Stimulated activated CD8-positive, alpha-beta memory T cell treated with anti-CD3 and anti-CD28 coated beads, Interleukin-7, amount 100 ng/mL, for 1 hour (primary cell): ENCODE data around the gene LRRC3.

ENCODE experiments used
- DNase-seq, 2 donors: peaks; one replicate each; pipeline ENCODE4 v3.0.0-alpha.2; 2020; ENCODE audit warnings: low read depth in 2 of 2

LRRC3 gene

DNA sequence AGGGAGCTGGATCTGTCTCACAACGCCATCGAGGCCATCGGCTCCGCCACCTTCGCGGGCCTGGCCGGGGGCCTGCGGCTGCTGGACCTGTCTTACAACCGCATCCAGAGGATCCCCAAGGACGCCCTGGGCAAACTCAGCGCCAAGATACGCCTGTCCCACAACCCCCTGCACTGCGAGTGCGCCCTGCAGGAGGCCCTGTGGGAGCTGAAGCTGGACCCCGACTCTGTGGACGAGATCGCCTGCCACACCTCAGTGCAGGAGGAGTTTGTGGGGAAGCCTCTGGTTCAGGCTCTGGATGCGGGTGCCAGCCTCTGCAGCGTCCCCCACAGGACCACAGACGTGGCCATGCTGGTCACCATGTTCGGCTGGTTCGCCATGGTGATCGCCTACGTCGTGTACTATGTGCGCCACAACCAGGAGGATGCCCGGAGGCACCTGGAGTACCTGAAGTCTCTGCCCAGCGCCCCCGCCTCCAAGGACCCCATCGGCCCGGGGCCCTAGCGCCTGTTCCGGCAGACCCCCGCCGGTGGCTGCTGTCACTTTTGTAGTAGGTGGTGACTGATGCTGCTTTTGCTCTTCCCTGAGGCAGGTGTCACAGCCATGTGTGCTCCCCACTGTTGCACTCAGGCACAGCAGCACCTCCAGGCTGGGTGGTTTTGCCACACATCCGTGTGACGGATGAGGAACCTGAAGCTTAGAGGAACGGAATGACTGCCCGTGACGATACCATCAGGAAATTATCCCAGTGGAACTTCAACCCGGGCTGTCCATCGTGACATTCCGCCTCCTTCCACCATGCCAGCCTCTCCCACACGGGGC is 1.8 kb downstream of the LRRC3 start:
- no peak for DNase-seq

DNA sequence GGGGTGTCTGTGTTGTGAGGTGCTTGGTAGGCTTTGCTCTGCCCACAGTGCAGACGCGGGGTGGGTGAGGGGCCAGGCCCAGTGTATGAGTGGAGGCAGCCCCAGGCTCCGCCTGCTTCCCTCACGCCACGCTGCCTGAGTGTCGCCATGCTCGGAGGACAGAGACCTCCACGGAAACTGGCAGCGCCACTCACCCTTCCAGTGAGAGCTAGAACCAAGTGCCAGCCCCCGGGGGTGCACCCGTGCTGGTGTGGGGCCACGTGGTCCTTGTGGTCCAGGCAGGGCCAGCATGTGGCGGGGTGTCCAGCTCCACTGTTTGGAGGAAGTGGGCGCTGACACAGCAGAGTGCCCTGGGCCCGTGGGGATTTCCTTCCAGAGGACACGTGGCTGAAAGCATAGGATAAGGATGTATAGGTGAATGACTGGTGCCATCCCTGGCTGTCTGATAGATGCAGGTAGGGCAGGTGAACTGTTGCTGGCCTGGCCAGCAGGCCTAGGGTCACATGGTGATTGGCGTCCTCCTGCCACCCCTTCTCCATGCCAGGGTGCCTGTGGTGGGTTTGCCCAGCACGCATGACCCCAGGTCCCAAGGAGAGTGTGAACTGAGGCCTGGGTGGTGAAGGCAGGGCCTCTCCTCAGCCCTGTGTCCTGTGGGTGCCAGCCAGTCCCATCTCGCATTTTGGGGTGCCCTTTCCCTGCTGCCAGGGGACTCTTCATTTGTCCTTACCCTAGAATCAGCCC is 3.8 kb downstream of the LRRC3 start:
- DNase-seq, result no peak

DNA sequence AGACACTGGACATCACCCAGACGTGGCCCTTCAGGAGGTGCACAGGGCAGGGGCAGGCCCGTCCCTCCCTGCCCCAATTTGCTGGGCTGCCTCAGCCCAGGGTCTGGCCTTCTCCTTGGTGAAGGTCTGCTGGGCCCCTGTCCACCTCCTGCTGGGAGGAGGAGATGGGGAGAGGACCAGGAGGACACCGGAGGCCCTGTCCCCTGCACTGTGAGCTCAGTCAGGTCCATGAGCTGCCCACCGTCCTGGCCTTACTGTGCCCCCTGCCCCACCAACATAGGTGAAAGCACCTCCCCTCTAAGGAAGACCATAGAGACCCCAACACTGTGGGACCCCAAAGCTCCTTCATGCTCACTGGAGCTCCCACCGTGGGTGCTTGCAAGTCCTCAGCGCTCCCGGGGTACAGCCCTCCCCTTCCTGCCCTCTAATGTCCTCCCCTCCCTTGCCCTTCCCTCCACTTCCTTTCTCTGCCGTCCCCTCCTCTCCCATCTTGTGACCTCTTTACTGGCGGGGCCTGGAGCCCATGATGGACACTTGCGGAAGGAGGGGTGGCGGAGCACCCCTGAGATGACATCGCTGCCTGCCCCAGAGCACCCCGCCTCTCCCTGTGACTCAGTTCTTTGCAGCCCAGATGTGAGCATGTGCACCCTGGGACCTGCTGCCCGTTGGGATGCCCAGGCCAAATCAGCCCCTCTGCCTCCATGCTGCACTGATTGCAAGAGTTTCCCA is 4.6 kb downstream of the LRRC3 start:
- DNase-seq, result no peak

DNA sequence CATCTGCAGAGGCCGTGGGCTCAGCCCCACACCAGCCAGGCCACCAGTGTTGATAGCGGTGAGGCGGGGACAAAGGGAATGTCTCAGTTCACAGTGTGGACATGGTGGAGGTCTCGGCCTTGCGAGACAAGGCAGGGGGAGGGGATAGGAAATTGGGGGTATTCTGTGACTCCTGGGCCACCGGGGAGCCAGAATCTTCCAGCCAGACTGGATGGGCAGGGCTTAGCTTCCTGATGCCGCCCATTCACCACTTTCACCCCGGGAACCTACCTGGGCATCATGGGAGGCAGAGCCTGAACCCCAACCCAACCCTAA is 5.1 kb downstream of the LRRC3 start:
- DNase-seq, result no peak

DNA sequence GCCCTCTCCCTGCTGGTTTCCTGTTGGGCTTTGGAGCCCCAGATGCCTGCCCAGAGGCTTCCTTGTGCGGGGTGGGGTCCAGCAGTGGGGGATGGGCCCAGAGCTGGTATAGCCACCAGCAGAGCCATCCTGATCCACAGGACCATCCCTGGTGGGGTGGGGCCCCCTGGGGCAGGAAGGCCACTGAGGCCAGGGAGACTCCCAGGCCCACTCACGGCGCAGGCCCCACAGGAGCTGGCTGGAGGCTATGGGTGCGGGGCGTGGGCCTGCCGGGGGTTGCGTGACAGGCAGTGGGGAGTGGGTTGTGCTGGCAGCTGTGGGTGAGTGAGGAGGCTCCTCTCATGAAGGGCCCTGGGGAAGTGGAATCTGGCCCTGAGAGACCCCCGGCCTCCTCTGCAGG is 5.7 kb downstream of the LRRC3 start:
- DNase-seq, result no peak

DNA sequence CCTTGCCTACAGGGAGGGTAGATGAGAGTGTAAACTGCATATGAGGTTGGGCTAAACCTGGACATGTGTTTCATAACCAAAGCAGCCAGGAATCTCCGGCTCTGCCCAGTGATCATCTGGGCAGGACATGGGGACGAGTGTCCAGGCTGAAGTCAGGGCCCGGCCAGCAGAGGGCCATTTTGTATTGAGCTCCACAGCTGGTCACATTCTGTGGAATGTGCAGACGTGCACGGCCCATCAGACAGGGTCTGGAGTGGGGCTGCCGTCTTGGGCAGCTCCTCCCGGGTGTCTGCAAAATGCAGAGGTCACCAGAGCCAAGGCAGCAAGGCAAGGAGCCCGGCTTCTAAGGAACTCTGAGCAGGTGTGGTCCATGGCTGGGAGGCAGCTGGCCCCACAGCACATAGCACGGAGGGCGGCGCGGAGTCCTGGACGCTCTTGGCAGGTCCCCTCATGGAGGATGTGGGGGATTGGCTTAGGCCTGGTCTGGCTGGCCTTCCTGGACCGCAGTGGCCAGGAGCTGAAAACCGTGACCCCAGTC is 6.2 kb downstream of the LRRC3 start:
- DNase-seq, result no peak

DNA sequence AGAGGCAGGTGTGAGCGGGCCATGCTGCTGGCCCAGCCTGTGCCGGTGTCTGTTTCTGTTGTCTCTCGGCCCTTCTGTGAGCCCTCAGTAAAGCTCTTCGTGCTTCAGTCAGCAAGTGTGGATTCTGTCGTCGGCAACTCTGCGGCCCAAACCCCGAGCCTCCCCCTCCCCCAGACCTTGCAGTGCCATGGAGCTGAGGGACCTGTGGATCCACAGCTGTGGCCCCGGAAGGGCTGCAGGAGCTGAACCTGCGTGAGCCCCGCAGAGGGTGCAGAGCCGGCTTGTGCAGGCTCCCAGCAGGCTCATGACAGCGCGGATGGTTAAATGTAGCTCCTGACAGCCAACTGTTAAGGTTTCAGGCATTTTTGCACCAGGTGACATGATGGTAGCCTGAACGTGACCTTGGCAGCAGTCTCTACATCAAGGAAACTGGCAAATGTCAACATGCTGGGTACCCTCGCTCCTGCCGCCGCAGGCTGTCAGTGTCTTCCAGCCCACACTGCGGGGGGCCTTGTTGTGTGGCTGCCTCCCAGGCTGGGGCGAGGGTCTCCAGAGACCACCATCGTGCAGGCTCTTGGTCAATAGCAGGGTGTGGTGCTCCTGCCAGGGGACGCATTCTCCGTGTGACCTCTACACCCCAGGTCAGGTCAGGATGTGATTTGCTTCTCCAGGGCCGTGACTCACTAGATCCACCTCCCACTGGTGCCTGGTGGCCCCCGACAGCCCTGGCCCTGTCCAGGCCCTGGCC is 7.0 kb downstream of the LRRC3 start:
- no peak for DNase-seq

DNA sequence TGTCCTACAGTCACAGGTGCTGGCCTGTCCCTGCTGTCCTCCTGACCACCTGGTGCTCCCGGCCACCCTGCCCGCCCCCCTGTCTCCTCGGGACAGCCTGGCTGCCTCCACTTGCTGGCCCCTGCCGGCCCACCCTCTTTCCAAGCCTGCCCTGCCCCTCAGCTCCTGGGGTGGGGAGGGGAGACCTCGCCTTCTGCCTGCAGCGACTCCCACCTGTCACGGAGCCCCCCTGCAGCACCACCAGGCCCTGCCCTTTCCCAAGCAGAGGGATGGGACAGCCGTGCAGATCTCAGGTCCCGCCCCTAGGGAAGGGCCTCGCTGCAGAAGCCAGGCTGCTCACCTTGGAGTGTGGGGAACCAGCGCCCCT is 7.5 kb downstream of the LRRC3 start:
- DNase-seq, result no peak

DNA sequence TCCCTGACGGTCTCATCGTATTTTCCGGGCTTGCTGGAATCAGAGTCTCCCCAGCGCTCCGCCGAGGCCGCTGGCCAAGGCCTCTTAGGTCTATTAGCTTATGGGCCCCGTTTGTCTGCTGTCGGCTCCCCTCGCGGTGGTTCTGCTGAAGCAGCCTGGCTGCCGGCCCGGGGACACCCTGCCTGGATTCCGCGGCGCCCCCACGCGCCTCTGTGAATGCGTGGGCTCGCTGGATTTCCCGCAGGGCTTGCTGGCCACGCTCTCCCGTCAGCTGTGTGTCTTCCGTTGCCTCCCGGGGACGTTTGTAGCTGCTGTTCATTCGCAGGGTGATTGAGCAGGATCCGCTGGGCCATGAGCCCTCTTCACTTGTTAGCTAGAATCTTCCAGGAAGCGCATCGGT is 8.4 kb downstream of the LRRC3 start:
- no peak for DNase-seq

DNA sequence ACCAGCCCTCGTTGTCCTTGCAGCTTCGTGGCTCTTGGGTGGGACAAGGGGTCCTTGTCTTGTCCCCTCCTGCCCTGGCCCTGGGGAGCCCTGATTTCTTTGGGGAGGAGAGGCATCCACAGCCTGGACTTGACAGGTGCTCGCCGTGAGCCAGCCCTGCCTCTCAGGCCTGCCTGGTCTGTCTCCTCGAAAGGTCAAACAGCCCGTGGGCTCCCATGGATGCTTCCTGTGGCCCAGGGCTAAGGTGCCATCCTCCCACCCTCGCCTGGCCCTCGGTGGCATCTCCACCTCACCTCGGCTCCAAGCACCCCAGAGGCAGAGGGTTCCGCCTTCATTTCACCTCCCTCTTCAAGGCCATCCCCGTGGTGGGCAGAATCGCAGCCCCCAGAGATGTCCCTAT is 9.0 kb downstream of the LRRC3 start:
- DNase-seq, result no peak

DNA sequence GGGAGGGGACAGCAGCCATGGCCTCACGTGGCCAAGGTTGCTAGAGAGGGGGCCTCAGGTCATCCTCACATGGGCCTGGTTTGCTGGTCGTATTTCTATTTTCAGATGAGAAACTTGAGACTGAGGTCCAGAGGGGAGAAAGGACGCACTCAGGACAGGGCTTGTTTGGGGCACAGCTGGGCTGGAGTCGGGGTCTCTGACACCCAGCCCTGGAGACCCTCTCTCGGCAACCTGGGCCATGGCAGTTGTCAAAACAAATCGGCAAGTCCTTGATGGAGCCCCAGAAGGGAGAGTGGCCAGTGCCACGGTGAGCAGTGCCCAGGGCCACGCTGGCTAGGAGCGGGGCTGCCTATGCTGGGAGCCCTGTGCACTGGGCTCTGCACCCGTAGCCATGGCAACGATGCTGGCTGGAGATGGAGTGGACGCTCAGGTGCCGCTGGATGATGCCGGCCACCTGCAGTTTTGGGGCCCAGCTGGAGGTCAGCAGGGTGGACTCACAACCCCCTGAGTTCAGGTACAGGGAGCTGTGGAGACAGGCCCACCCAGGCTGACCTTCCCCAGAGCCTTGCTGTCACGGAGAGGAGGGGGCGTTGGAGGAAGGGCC is 11.1 kb downstream of the LRRC3 start:
- DNase-seq, result no peak

DNA sequence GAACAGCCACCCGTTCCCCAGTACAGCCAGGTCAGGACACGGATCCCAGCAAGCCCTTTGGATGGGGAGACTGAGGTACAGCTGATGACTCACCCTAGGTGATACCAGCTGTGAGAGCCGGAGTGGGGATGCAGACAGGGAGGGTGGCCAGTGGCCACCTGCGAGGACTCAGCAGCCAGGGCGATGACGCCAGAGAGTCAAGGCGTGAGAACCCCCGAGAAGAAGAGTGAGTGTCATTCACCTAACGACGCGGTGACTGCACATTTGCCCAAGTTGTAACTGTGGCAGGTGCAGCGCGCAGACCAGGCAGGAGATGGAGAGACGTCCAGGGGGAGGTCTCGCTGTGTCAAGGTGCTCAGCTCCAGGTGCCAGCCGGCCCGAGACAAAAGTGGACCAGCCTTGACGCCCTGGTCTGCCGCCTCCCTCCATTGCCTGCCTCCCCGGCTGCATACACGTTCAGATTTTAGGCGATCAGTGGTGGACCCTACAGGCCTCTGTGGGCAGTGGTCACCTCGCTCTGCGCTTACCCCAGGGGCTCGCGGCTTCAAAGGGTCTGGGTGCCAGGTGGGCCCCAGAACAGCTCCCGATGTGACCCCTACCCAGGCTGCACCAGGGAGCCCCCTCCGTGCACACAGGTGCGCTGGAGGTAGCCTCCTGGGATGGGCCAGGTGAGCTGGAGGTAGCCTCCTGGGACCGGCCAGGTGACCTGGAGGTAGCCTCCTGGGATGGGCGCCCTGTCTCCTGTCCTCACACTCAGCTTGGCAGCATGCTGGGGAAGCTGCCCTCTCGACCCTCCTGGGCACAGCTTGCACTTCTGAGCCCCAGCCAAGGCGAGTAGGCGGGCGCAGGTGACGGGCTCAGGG is 11.9 kb downstream of the LRRC3 start:
- DNase-seq, result no peak

DNA sequence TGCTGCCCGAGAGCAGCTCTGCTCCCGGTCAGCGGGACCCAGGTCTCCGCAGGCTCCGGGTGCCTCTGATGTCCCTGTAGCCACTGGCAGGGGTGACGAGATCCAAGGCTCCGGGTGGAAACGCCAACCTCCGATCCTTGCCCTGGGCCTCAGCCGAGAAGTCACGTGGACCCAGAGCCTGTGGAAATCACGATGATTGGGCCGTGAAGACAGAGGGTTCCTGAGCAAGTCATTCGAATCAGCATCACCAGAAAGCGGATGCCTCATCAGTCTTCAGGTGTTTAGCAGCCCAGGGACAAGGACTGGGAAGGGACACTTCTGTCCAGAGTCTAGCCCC is 12.5 kb downstream of the LRRC3 start:
- no peak for DNase-seq

DNA sequence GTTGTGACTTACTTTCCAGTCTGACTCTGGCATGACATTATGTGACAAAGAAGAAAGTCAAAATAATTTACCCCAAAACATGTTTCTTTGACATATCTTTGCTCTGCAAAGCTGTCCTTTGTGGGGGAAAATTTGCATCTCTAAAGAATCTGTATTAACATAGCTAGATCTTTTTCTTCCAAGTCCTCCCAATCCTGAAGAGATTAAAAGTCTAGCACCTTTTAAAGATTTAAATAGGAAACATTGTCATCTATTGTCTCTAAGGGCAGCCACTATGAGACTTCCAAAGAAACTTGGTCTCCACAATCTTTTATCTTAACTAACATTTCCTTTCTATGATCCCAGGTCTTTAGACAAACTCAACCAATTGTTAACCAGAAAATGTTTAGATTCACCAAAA is 16.0 kb downstream of the LRRC3 start:
- DNase-seq, result no peak

DNA sequence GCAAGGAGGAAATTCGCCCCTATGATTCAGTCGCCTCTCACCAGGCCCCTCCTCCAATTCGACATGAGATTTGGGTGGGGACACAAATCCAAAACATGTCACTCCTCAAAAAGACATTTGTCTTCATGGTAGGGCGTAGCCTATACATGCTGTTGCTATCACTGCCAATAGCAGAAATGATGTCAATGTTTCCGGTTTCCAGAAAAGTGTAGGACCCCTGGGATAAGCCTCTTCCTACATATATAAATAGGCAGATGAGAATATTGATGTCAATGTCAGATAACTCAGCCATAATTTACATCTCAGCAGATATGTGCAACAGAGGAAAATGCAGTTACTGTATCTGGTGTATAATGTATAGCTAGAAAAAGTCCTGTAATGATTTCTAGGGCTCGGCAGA is 16.7 kb downstream of the LRRC3 start:
- no peak for DNase-seq

DNA sequence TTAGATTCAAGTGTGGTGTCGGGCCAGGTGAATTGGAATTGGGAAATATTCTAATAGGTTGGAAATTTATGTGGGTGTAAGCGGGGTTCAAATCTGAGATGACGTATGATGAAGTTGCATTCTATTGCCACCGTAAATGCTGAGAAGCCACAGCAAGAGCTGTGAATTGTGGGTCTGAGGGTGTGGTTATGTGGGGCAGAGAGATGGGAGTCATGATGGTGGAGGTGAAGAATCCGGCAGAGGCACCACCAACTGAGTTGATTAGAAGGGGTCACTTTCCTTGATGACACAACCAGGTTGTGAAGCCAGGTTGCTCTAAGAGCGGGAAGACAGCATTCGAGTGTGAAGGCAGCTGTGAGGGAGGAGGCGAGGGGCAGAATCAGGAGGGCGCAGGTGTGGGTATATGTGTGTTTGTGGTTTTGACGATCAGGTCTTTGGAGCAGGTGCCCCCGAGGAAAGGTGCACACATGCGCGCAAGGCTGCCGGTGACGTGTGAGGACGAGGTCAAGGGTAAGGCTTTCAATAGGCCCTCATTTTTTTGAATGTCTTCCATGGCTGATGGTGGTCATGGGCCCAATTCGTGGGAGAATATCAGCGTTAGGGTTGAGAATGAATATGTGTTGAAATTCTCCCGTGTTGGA is 18.7 kb downstream of the LRRC3 start:
- no peak for DNase-seq

DNA sequence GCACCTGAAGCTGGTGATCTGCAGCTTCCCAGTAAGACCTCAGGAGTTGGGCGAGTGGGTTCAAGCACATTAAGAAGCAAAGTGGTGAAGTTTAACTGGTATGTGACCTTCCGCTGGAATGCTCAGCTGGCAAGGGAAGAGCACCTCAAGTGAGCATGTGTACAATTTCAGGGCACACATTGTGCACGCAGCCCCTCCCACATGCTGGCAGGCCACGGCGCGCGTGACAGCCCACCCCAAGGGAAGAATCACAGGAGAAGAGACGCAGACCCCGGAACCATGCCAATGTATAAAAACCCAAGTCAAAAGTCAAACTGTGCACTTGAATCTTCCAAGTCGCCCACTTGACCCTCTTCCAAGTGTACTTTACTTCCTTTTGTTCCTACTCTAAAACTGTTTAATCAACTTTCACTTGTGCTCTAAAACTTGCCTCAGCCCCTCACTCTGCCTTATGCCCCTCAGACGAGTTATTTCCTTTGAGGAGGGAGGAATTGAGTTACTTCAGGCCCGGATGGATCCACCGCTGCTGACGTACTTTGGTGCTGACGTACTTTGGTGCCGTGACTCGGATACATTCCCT is 20.0 kb downstream of the LRRC3 start:
- no peak for DNase-seq

DNA sequence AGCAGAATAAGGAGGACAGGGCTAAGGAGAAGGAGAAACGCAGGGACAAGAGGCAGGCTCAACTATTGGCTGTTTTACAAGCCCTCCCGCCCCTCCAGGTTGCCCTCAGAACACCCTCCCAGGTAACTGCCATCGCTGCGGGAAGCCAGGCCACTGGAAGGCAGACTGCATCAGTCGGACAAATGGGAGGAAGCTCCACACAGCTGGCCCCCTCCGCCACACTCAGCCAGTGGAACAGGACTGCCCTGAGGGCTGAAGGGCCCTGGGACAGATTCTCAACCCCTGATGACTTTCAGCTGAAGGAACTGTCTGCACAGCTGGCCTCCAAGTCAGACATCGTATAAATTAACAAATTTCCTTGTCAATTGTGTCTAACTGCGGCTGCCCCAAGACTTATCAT is 21.8 kb downstream of the LRRC3 start:
- no peak for DNase-seq

DNA sequence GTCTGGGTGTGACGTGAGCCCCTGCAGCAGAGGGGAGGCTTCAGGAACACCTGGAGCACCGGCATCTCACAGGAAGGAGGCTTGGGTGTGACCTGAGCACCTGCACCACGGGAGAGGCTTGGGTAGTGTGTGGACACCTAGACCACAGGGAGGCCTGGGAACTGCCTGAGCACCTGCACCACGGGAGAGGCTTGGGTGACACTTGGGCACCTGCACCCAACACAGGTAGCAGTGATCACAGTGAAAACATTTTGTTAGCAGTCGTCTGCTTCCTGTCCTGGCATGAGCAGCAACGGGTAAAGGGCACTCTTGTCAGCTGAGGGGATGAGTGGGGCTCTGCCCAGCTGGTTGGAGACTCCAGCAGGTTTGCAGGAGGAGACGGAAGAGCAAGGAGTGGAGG is 22.4 kb downstream of the LRRC3 start:
- DNase-seq, result no peak
